Smooth muscle cell (in vitro differentiated cells): Measurements from ENCODE around the gene SEZ6. TPM values are rescaled to one million over a fixed set of nuclear protein-coding genes. Genes with fewer than 3 reads are reported as not detected.

Source experiments
- DNase-seq: peaks from one replicate; lab custom pipeline; 2025; ENCODE audit not compliant: unreplicated experiment; lab: John Stamatoyannopoulos, UW
- H2AFZ ChIP-seq: fragments of 200-600 bp; sonication (generic); 2 replicates; pipeline ENCODE4 v1.6.0; 2016; ENCODE audit warnings: antibody characterized with exemption, low read depth, mild to moderate bottlenecking
- H3F3A ChIP-seq: fragments of 200-600 bp; sonication (generic); 2 replicates; pipeline ENCODE4 v1.6.0; 2017; ENCODE audit warnings: antibody characterized with exemption, low read depth
- H3K27ac ChIP-seq: fragments of 200-600 bp; sonication (generic); 2 replicates; pipeline ENCODE4 v1.5.1; 2016; ENCODE audit warnings: low read depth, mild to moderate bottlenecking
- H3K27me3 ChIP-seq: fragments of 200-600 bp; sonication (generic); 2 replicates; pipeline ENCODE4 v1.6.1; 2016; ENCODE audit warnings: low read depth, mild to moderate bottlenecking
- H3K36me3 ChIP-seq: fragments of 200-600 bp; sonication (generic); 2 replicates; pipeline ENCODE4 v1.5.1; 2016; ENCODE audit warnings: low read depth
- H3K4me1 ChIP-seq: fragments of 200-600 bp; sonication (generic); 2 replicates; pipeline ENCODE4 v1.5.1; 2016; ENCODE audit warnings: low read depth
- H3K4me2 ChIP-seq: fragments of 200-600 bp; sonication (generic); 2 replicates; pipeline ENCODE4 v1.6.0; 2016; ENCODE audit warnings: mild to moderate bottlenecking
- H3K4me3 ChIP-seq: fragments of 200-600 bp; sonication (generic); 2 replicates; pipeline ENCODE4 v1.5.1; 2016; ENCODE audit warnings: mild to moderate bottlenecking
- H3K79me2 ChIP-seq: fragments of 200-600 bp; sonication (generic); 2 replicates; pipeline ENCODE4 v1.6.0; 2016; ENCODE audit warnings: low read depth, mild to moderate bottlenecking
- H3K9ac ChIP-seq: fragments of 200-600 bp; sonication (generic); 2 replicates; pipeline ENCODE4 v1.6.0; 2016; ENCODE audit warnings: low read depth
- H3K9me3 ChIP-seq: fragments of 200-600 bp; sonication (generic); replicated peaks from 2 replicates; pipeline ENCODE4 v1.5.1; 2016; ENCODE audit warnings: low read depth
- H4K20me1 ChIP-seq: fragments of 200-600 bp; sonication (generic); 2 replicates; pipeline ENCODE4 v1.6.0; 2016; ENCODE audit warnings: low read depth
- CTCF ChIP-seq: fragments of 200-600 bp; sonication (generic); IDR thresholded peaks from 2 replicates; pipeline ENCODE4 v1.5.1; 2017; ENCODE audit warnings: borderline replicate concordance, mild to moderate bottlenecking, antibody characterized with exemption; ENCODE audit not compliant: insufficient read depth, poor library complexity, severe bottlenecking
- WGBS: methylation state at CpG from one replicate; pipeline ENCODE4 v1.1.7; 2016; ENCODE audit warnings: low lambda C conversion rate; 5-methylcytosine and 5-hydroxymethylcytosine counted together
- polyA plus RNA-seq: library from polyadenylated mRNA; unstranded; fragments of >200 nt; fragmentation: Nextera tagmentation; extraction: Ambion mirVana; gene quantifications from 2 replicates; pipeline ENCODE4 v1.2.1, GENCODE V29; 2016
- total RNA-seq: library from RNA; depleted of rRNA; stranded (reverse); fragments of >200 nt; gene quantifications from 2 replicates; pipeline ENCODE4 v1.2.3, GENCODE V29; 2014

Gene SEZ6
- total and polyA plus RNA-seq, 2 experiments from 2014 or later, result not detected

GRCh38 chr17:28911411-28912045, 94.3 kb downstream of the SEZ6 start:
- Histone ChIP-seq H3K79me2 (no peaks in the 10 kb centered on the region), H3K4me3 (no peak overlapping the region), H3K4me1 (peaks cover 3% of the 10 kb centered on the region), H4K20me1 (peaks cover 91% of the 10 kb centered on the region), H3K4me2 (no peak overlapping the region), H2AFZ (no peak overlapping the region), H3K36me3 (peaks cover 9% of the 10 kb centered on the region), H3K9ac (no peak overlapping the region), H3F3A (peaks cover 33% of the 10 kb centered on the region), H3K9me3 (no peaks in the 10 kb centered on the region), H3K27ac (peak overlapping the region; percentile 29), H3K27me3 (no peaks in the 10 kb centered on the region)
- DNase-seq, result no peak
- 60% methylated on average over 13 of the region's 13 CpGs for WGBS
- TF ChIP-seq CTCF, result no peak

GRCh38 chr17:28910534-28910933, 95.3 kb downstream of the SEZ6 start:
- Histone ChIP-seq H4K20me1 (peaks cover 81% of the 10 kb centered on the region), H3K4me2 (no peak overlapping the region), H3K9me3 (no peaks in the 10 kb centered on the region), H2AFZ (no peak overlapping the region), H3K36me3 (peaks cover 9% of the 10 kb centered on the region), H3K9ac (no peak overlapping the region), H3K79me2 (no peaks in the 10 kb centered on the region), H3K27ac (no peak overlapping the region), H3K4me1 (peaks cover 3% of the 10 kb centered on the region), H3K4me3 (no peak overlapping the region), H3F3A (peaks cover 33% of the 10 kb centered on the region), H3K27me3 (no peaks in the 10 kb centered on the region)
- DNase-seq, result no peak
- TF ChIP-seq CTCF, result no peak
- 92% methylated on average over 1 of the region's 1 CpG for WGBS

- Histone ChIP-seq H3K36me3 (no peaks in the 10 kb centered on the region), H3K27ac (peak overlapping the region; percentile 58), H3K79me2 (no peaks in the 10 kb centered on the region), H3K9ac (no peak overlapping the region), H2AFZ (no peak overlapping the region), H3F3A (peaks cover 39% of the 10 kb centered on the region), H3K4me3 (no peak overlapping the region), H3K4me1 (peaks cover 3% of the 10 kb centered on the region), H4K20me1 (peaks cover 66% of the 10 kb centered on the region), H3K9me3 (no peaks in the 10 kb centered on the region), H3K27me3 (no peaks in the 10 kb centered on the region), H3K4me2 (no peak overlapping the region)
- WGBS, result 47% methylated on average over 6 of the region's 6 CpGs
- DNase-seq, result no peak
- TF ChIP-seq CTCF, result no peak
Measured at GRCh38 chr17:28908640-28909167, 97.1 kb downstream of the SEZ6 start.
